ENCODE results near the gene MACROD2.

The MACROD2 gene

DNA sequence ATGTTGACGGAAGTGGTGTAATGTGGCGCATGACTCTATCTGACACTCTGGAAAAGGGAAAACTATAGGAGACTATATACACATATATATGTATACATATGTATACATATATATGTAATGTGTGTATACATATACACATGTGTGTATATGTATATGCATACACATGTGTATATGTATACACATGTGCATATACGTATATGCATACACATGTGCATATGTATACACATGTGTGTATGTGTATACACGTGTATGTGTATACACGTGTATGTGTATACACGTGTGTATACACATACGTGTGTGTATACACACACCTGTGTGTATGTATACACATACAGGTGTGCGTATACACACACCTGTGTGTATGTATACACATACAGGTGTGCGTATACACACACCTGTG, 1025.5 kb downstream of the MACROD2 start:
- DNase-seq (ENCODE audit: low read depth in 4 of 4, low spot score in 1 of 4) = no peak

DNA sequence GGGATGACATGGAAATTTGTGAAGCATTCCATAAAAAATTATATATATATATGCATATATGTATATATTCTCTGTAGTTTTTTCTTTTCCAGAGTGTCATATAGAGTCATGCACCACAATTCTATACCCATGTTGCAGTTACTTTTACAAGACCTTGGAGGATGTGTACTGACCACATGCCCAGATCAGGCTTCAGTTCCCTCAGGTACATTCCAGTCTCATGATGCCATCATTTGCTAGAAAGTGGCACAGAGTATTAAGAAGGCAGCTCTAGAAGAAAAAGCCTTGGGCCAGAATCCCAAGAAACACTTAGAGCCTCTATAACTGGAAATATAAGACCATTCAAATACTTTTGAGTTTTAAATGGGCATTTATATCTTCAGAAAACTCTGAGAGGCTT, 1027.6 kb downstream of the MACROD2 start:
- no peak for DNase-seq (ENCODE audit: low read depth in 4 of 4, low spot score in 1 of 4)

DNA sequence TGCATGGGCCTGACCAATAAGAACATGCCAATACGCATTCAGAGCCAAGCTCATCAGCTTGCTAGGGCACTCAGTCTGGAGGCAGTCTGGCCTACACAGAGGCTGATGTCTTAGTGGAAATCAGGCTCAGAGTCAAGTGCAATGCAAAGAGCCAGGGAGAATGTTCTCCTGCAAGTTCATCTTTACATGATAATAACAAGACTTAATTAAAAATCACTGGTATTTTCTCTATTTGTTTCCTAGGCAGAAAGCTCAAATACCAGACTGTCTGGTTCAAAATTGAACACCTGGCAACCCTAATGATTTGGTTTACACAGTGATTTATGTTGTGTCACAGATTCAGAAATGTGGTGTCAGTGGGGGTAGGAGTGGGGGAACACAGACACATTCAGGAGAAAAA, 1031.4 kb downstream of the MACROD2 start:
- DNase-seq (ENCODE audit: low read depth in 4 of 4, low spot score in 1 of 4) = no peak

DNA sequence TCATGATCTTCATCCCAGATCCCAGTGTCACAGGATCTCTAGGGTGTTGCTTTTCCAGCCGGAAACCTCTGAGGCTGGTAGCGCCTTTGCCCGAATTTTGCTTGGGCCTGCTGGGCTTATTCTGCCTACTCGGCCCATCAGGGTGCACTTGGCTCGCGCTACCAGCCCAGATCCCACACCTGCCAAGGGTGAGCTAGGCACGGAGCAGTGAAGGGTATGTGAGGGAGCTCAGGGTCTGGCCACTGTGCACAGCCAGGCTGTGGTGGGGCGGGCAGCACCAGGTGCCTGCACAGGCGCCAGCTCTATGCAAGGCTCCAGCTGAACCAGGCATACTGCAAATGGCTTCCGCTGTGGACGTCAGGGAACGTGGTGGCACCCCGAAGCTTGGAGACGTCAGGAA, 1035.5 kb downstream of the MACROD2 start:
- no peak for DNase-seq (ENCODE audit: low read depth in 4 of 4, low spot score in 1 of 4)

DNA sequence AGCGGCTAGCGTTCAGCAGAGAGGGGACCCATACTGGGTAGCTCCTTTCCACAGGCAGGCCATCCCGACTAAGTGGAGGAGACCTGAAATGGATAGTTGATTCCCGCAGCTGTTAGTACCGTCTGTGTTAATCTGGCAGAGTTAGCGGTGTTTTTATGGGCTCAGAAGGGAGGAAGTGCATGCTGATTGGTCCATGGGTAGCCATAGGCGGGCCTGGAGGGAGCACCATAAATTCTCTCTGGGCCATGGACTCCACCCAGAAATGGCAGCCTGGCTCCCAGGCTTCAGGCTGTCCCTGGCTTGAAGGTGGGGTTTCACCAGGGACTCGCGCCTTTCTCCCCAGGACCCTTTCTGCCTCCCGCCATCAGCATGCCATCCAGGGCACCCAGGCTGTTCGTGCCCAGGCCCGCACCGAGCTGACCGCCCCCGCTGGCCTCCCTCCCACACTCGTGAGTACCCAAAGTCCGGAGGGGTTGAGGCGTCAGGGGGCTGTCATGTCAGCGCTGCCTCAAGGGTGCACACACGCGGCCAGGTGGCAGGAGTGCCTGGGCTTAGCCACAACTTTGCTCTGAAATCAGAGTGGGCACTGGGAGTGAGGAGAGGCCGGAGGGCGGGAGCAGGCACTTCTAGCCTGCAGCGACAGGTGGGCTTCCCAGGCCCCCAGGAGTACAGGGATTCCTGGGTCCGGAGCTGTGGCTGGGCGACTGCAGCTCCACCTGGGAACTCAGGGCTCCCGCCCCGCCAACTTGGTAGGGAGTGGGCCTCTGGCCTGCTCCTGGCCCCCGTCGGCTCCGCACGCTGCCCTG, 1036.4 kb downstream of the MACROD2 start:
- DNase-seq (ENCODE audit: low read depth in 4 of 4, low spot score in 1 of 4) = no peak

DNA sequence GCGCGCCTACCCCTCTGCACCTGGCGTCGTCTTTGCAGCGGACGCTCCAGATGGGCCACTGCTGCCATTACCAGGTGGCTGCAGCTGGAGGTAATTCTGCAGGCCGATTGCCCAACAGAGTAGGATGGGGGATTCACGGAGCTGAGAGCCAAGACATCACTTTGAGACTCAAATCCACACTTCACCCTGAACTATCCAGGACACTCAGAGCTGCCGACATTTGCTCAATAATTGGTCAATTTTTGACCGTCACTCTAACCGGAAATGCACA, 1037.0 kb downstream of the MACROD2 start:
- DNase-seq (ENCODE audit: low read depth in 4 of 4, low spot score in 1 of 4) = no peak

DNA sequence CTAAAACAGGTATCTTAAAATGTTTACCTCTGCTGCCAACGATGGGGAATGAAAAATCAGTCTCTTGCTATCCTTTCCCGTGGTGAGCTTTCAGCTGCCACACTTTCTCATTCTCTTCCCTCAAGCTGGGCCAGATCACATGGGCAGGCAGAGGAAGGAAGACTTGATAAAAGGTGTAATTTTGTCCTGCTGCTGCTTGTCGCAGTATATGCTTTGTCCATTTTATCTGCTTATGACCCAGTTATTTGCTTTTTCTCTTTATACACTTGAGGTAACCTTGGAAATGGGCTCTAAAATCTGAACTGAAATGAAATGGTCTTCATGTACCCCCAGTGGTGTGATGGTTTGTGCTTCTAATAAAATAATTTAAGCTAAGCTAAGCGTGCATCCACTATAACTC, 1038.0 kb downstream of the MACROD2 start:
- no peak for DNase-seq (ENCODE audit: low read depth in 4 of 4, low spot score in 1 of 4)

DNA sequence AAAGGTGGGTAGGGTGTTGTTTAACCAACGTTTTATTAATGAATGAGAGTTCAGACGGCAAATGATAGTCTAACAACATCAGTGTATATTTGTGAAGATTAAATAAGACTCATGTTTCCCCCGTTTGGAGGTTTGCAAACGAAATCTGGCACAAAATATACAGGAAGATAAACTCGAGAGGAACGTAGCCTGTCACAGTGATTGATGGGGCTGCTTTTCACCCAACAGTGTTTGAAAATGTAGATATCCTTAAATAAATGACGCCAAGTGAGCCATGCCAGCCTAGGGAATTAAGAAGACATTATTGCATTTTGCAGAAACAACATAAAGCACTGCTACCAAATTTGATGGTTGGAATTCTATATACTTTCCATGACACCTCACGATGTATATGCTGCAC, 1038.6 kb downstream of the MACROD2 start:
- no peak for DNase-seq (ENCODE audit: low read depth in 4 of 4, low spot score in 1 of 4)

DNA sequence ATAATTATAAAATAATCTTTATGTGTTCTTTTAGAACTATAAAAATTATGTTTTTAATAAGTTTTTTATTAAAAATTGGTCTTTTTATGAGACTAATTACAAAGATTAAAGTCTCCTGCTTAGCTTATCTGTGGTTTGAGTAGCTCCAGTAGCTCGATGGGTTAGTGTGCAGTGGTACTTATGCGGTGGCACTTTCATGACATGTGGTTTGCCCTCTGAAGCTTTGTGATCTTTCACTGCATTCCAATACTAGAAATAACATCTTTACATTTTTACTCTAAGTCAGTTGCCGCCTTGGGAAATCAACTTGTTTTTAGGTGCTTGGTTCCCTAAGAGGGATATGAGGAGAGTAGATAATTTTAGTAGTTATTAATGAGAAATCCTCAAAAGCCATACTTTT, 1041.6 kb downstream of the MACROD2 start:
- DNase-seq (ENCODE audit: low read depth in 4 of 4, low spot score in 1 of 4) = no peak

DNA sequence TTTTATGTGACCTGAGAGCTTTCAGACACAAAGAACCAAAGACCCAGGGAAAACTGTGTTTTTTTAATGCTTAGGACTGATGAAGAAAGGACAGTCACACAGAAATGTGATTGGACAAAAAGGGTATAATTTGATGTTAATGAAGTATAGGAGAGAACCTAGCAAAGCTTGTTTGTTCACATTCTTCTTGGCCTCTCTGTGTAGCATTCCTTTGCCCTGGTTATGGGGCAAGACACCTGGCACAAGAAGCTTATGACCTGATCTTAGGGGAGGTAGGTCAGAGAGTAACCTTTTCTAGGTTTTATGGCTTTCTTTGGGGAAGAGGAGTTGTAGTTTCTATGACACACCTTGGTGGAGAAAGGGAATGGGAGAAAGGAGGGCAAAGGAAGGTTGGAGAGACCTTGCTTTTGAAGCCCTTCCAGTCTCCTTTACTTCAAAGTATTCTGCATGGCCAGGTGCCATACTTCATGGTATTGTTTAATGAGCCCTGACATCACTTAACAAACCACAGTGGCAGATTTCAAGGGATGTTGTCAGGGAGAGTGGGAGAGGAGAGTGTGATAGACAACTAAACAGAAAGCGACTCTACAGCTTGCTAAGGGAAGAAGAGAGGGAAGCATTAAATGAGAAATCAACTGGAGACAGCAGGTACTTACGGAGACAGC, 1043.9 kb downstream of the MACROD2 start:
- DNase-seq (ENCODE audit: low read depth in 4 of 4, low spot score in 1 of 4) = no peak

DNA sequence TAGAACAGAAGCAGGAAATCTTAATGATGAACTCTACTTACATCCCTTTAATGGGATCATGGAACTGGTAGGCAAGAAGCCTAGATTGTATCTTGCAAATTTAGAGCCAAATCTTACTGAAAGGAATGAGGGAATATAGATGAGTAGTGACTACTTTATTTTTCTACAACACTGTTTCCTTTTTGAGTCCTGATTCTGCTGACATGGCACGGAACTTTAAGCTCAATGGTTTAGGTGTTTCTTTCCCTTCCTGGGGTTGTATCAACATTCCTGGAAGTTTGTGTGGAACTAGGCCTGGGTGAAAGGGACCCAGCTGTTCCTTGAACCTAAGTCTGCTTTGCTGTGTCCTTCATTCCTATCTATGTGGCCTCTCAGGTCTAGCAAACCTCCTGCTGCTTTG, 1047.4 kb downstream of the MACROD2 start:
- no peak for DNase-seq (ENCODE audit: low read depth in 4 of 4, low spot score in 1 of 4)

DNA sequence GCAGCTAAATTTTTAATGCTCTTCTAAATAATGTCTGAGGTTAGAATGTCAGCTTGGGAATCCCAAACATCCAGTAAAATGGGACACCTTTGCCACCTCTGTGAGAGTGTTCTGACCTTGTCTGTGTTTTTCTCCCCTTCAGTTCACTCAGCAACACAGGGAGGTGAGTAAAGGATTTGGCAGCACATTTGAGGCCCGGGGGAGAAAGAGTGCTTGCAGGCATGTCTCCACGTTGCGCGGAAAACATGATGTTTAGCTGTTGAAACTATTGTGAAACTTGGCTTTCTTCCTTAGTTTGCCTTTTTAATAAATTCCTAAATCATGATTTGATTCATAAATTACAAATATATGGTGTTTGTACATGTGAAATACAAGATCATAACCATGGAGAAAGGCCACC, 1049.9 kb downstream of the MACROD2 start:
- DNase-seq (ENCODE audit: low read depth in 4 of 4, low spot score in 1 of 4) = no peak

DNA sequence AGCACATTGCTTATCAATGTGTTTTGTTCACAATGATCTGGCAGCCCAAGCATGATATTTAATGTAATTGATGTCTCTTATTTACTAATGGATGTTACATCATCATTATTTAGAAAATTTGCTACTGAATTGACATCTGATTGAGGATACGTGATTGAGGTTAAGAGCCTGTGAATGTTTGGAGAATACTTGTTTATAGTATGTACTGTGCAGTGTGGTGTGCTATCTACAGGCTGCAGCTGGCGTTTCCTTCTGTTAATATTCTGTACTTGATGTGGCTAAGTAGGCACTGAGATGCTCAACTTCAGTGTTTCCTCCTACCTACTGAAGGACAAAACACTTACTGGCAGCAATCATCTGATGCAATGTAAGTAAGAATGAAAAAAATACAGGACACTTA, 1051.7 kb downstream of the MACROD2 start:
- no peak for DNase-seq (ENCODE audit: low read depth in 4 of 4, low spot score in 1 of 4)

DNA sequence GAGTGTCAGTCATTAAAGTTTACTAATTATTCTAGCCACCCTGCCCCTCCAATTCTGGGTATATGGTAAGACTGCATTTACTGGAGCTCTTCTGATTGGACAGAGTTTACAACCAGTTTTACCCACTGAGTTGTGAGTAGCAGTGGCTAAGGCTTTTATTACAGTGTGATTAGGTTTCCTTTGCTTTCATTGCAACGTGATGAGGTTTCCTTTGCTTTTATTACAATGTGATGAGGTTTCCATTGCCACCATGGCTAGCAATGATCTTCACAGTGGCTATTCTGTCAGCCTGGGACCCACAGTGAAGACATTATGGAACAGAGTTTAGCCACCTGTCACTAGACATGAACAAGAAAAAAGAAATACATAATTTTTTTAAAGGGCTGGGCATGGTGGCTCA, 1052.3 kb downstream of the MACROD2 start:
- no peak for DNase-seq (ENCODE audit: low read depth in 4 of 4, low spot score in 1 of 4)

DNA sequence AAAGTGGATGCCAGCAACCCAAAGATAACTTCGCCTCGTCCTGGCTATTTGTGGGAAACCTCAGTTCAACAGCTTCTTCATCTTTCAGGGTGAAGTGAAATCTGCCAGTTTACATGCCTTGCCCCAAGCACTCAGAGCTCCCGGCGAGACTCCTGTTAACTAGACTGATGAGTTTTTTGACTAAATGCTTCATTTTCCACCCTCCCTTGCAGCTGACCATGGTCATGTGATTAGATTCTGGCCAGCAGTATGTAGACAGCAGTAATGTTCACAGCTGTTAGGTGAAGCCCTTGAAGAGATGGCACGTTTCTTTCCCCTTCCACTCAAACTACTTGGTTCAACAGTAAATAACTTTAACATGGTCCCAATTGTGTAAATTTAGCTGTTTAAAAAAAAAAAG, 1060.9 kb downstream of the MACROD2 start:
- no peak for DNase-seq (ENCODE audit: low read depth in 4 of 4, low spot score in 1 of 4)

DNA sequence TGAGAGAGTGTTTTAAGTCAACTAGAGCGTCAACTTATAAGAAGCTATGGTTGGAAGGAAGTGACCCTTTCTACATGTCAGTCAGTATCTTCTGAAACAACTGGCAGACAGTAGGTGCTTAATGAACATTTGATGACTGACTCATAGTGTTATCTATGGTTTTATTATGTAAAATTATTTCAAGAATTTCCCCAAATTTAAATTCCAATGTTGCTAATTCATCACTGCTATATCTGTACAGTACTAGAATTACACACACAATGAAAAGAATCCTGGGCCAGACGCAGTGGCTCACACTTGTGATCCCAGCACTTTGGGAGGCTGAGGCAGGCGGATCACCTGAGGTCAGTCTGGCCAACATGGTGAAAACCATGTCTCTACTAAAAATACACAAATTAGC, 1063.5 kb downstream of the MACROD2 start:
- DNase-seq (ENCODE audit: low read depth in 4 of 4, low spot score in 1 of 4) = no peak

DNA sequence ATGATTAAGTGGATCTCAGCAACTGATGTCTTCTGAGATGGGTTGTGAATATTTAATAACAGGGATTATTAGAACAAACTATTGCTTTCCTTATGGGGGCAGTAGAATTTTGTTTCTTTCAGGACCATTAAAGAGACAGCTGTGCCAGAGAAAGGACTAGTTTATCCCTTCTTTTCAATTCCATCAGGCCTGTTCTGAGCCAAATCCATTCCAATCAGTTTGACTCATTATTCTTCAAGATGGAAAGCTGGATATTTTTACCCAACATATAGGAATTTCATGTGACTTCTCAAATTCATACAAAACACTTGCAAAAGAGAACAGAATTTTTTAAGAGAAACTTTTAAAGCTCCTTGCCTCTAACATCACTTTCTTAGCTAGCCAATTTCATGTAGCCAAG, 1064.1 kb downstream of the MACROD2 start:
- no peak for DNase-seq (ENCODE audit: low read depth in 4 of 4, low spot score in 1 of 4)

DNA sequence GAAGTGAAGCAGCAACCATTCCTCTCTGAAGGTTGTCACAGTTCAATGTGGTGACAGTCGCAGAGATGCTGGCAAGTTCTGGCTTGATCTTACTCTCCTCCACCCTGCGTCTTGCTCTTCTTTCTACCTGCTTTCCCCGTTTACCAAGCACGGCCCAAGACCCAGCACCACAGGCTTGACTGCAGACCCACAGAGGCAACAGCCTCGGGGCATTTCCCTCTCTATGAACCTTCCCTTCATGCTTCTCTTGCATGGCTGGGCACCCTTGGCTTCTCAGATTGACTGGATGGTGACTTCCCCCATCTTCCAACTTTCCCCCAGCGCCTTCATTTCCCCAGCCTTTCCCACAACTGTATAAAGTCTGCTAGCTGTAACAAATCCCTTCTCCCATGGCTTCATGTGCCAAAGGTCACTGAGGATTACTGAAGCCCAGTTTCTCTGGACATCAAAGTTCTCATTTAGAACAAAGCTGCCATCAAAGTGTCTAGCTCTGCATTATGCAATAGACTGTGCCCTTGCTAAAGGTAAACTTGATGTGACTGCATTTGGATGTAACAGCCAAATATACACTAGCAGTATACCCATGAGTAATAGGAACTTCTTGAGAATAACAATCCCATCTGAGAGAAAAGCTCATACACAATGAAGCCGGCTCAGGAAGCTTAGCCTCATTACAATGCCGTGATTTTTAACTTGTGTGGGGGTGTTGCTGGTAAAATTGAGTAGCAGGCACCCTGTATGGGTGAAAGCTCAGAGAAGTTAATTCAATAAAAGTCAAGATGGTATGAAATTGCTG, 1065.1 kb downstream of the MACROD2 start:
- DNase-seq (ENCODE audit: low read depth in 4 of 4, low spot score in 1 of 4) = no peak

DNA sequence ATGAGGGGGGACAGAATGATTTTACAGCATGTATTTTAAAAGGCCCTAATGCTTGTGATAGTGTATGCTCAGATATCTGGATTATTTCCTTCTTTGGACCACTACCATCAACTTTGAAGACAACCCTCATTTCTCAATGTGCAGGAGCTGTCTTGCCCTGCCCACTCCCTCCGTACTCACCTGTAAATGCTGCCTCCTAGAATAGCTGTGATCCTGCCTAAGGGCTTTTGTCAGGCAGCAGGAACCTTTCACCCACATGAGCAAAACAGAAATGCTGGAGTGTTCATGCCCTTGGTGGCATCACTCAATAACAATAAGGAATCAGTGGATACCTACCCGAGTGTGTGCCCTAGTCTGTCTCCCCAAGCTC, 1065.7 kb downstream of the MACROD2 start:
- no peak for DNase-seq (ENCODE audit: low read depth in 4 of 4, low spot score in 1 of 4)

DNA sequence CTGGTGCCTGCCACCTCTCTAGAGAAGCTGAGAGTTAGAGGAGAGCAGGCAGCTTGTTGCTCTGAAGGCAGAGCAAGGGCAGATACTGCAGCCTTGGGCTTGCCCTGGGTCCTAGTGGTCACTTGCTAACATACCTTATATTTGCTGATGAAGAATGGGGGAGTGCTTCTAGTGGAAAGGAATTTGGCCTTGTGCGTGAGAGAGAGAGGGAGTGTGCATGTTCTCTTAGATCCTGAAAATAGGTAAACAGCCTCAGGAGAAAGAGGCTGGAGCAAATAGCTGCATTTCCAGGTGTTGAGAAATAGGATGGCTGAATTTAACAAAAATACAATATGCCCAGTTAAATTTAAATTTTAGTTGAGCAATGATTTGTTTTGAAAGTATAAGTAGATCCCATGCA, 1066.6 kb downstream of the MACROD2 start:
- DNase-seq (ENCODE audit: low read depth in 4 of 4, low spot score in 1 of 4) = no peak

DNA sequence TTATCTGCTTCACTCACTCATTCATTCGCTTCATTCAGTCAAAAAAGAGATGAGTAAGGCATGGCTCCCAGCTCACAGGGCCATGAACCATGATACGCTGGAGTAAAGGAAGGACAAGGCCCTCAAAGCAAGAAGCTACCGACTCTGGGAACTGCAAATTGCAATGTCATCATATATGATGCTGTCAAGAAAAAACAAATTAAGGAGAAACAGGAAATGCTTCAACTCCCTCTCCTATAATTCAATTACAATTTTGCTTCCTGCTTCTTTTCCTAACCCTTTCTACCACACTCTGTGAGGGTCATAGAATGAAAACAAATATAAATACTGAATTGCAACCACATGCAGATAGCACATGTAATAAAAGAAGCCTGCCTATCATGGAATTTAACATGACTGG, 1067.8 kb downstream of the MACROD2 start:
- no peak for DNase-seq (ENCODE audit: low read depth in 4 of 4, low spot score in 1 of 4)

DNA sequence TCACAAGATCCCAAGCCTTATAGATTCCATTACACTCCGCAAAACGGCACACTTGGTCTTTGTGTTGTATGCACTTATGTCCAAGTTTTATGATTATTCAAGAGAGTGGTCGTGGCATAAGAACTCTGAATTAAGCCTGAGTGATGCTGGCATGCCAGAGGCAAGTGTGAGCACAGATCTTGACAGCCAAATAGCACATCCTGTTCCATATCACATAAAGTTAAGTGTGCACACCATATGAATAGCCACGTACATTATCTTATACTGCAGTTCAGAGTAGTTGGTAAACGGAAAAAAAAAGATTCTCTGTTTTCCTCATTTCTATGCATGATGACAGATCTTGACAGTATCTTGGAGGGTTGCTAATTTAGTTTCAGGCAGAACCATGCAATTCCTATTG, 1069.4 kb downstream of the MACROD2 start:
- no peak for DNase-seq (ENCODE audit: low read depth in 4 of 4, low spot score in 1 of 4)

DNA sequence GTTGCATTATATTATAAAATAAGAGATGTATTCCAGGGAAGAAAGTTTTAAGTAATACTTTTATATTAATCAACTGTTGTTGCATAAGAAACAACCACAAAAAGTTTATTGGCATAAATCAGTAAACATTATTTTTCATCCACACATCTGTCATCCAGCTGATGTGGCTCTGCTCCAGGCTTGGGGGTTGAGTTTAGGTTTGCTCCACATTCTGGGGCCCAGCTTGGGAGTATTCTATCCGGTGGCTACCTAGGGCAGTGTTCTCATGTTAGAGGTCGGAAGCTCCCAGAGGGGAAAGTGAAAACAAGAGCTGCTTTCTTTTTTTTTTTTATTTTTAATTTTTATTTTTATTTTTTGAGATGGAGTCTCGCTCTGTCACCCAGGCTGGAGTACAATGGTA, 1070.5 kb downstream of the MACROD2 start:
- no peak for DNase-seq (ENCODE audit: low read depth in 4 of 4, low spot score in 1 of 4)
